ENCODE measurements around the gene H1-8. TPM values are rescaled to one million over a fixed set of nuclear protein-coding genes. Genes with fewer than 3 reads are reported as not detected.
A peak's percentile ranks its signal among the peaks of the same experiment; 100 is the strongest.

H1-8 gene
- total RNA-seq, 2 experiments from 2014 or later = not detected

- no peaks in the 10 kb centered on the region for H3K27me3 Mint-ChIP-seq
- CTCF ChIA-PET = no interaction called here
Observed at GRCh38 chr3:129563850-129564535, 21.0 kb downstream of the H1-8 start.

GRCh38 chr3:129564981-129565644 lies 22.1 kb downstream of the H1-8 start:
- Mint-ChIP-seq H3K27me3 (no peaks in the 10 kb centered on the region), H3K4me1 (no peaks in the 10 kb centered on the region), H3K36me3 (ENCODE audit: low read depth) (no peaks in the 10 kb centered on the region), H3K4me3 (no peak overlapping the region), H3K9me3 (no peaks in the 10 kb centered on the region), H3K27ac (no peak overlapping the region)
- CTCF ChIA-PET = no interaction called here
- DNase-seq = no peak
- POLR2A ChIA-PET = no interaction called here

More at GRCh38 chr3:129563850-129564535, 21.0 kb downstream of the H1-8 start:
- no peak overlapping the region for H3K4me3 Mint-ChIP-seq
- no peaks in the 10 kb centered on the region for H3K4me1 Mint-ChIP-seq
- DNase-seq = no peak
- no peaks in the 10 kb centered on the region for H3K9me3 Mint-ChIP-seq
- POLR2A ChIA-PET = no interaction called here
- no peaks in the 10 kb centered on the region for H3K36me3 Mint-ChIP-seq (ENCODE audit: low read depth)
- H3K27ac Mint-ChIP-seq = no peak overlapping the region

GRCh38 chr3:129565902-129566301 lies 22.9 kb downstream of the H1-8 start:
- Mint-ChIP-seq H3K36me3 (ENCODE audit: low read depth) (no peaks in the 10 kb centered on the region), H3K4me3 (no peak overlapping the region), H3K9me3 (no peaks in the 10 kb centered on the region), H3K4me1 (no peaks in the 10 kb centered on the region), H3K27ac (no peak overlapping the region), H3K27me3 (no peaks in the 10 kb centered on the region)
- DNase-seq = no peak
- POLR2A ChIA-PET = no interaction called here
- CTCF ChIA-PET = no interaction called here

- no peak overlapping the region for H3K27ac Mint-ChIP-seq
- no peak for DNase-seq
- ChIA-PET CTCF (interaction anchor here (1.3 to 1.4 kb wide), 2 partner anchors 20 kb away, joined by 3 to 5 read pairs; no protein-coding TSS in a partner anchor), POLR2A (no interaction called here)
- H3K27me3 Mint-ChIP-seq = no peaks in the 10 kb centered on the region
- no peak overlapping the region for H3K4me3 Mint-ChIP-seq
- H3K36me3 Mint-ChIP-seq (ENCODE audit: low read depth) = no peaks in the 10 kb centered on the region
- no peaks in the 10 kb centered on the region for H3K9me3 Mint-ChIP-seq
- no peaks in the 10 kb centered on the region for H3K4me1 Mint-ChIP-seq
Observed at GRCh38 chr3:129567176-129567705, 24.3 kb downstream of the H1-8 start.

GRCh38 chr3:129567939-129568338 lies 25.0 kb downstream of the H1-8 start:
- Mint-ChIP-seq H3K4me3 (no peak overlapping the region), H3K9me3 (no peaks in the 10 kb centered on the region), H3K27me3 (no peaks in the 10 kb centered on the region), H3K4me1 (no peaks in the 10 kb centered on the region), H3K27ac (no peak overlapping the region), H3K36me3 (ENCODE audit: low read depth) (no peaks in the 10 kb centered on the region)
- ChIA-PET CTCF (interaction anchor here (0.7 to 1.4 kb wide), 4 partner anchors 9 to 24 kb away, joined by 3 to 5 read pairs (median 3); no protein-coding TSS in a partner anchor), POLR2A (no interaction called here)
- no peak for DNase-seq

- Mint-ChIP-seq H3K9me3 (no peaks in the 10 kb centered on the region), H3K27me3 (no peaks in the 10 kb centered on the region), H3K27ac (no peak overlapping the region), H3K4me1 (no peaks in the 10 kb centered on the region), H3K36me3 (ENCODE audit: low read depth) (no peaks in the 10 kb centered on the region), H3K4me3 (no peak overlapping the region)
- CTCF ChIA-PET = interaction anchor here (1.1 to 1.3 kb wide), 3 partner anchors 8 to 27 kb away, joined by 3 read pairs; no protein-coding TSS in a partner anchor
- POLR2A ChIA-PET = no interaction called here
- DNase-seq = no peak
Observed at GRCh38 chr3:129569856-129570255, 26.9 kb downstream of the H1-8 start.

GRCh38 chr3:129571605-129572547 lies 28.9 kb downstream of the H1-8 start:
- H3K4me3 Mint-ChIP-seq = no peak overlapping the region
- no peak overlapping the region for H3K27ac Mint-ChIP-seq
- no peak for DNase-seq
- POLR2A ChIA-PET = no interaction called here
- H3K36me3 Mint-ChIP-seq (ENCODE audit: low read depth) = no peaks in the 10 kb centered on the region
- CTCF ChIA-PET = interaction anchor here (1.1 kb wide), 1 partner anchor 10 kb away, joined by 3 read pairs; no protein-coding TSS in a partner anchor
- no peaks in the 10 kb centered on the region for H3K27me3 Mint-ChIP-seq
- peaks cover 10% of the 10 kb centered on the region for H3K4me1 Mint-ChIP-seq
- no peaks in the 10 kb centered on the region for H3K9me3 Mint-ChIP-seq

- no peaks in the 10 kb centered on the region for H3K9me3 Mint-ChIP-seq
- DNase-seq = no peak
- H3K27ac Mint-ChIP-seq = no peak overlapping the region
- H3K36me3 Mint-ChIP-seq (ENCODE audit: low read depth) = no peaks in the 10 kb centered on the region
- no peak overlapping the region for H3K4me3 Mint-ChIP-seq
- ChIA-PET POLR2A (no interaction called here), CTCF (interaction anchor here (1.1 kb wide), 1 partner anchor 11 kb away, joined by 3 read pairs; no protein-coding TSS in a partner anchor)
- no peaks in the 10 kb centered on the region for H3K27me3 Mint-ChIP-seq
- H3K4me1 Mint-ChIP-seq = peaks cover 12% of the 10 kb centered on the region
Observed at GRCh38 chr3:129572603-129573002, 29.6 kb downstream of the H1-8 start.

- Mint-ChIP-seq H3K9me3 (no peaks in the 10 kb centered on the region), H3K36me3 (ENCODE audit: low read depth) (no peaks in the 10 kb centered on the region), H3K4me1 (peaks cover 16% of the 10 kb centered on the region), H3K27ac (no peak overlapping the region), H3K27me3 (no peaks in the 10 kb centered on the region), H3K4me3 (no peak overlapping the region)
- DNase-seq = no peak
- CTCF ChIA-PET = no interaction called here
- POLR2A ChIA-PET = no interaction called here
Observed at GRCh38 chr3:129573493-129573892, 30.5 kb downstream of the H1-8 start.

- Mint-ChIP-seq H3K36me3 (ENCODE audit: low read depth) (no peaks in the 10 kb centered on the region), H3K27ac (no peak overlapping the region), H3K4me3 (no peak overlapping the region), H3K4me1 (peaks cover 16% of the 10 kb centered on the region), H3K9me3 (no peaks in the 10 kb centered on the region), H3K27me3 (no peaks in the 10 kb centered on the region)
- CTCF ChIA-PET = no interaction called here
- POLR2A ChIA-PET = no interaction called here
- DNase-seq = no peak
Observed at GRCh38 chr3:129574206-129574605, 31.2 kb downstream of the H1-8 start.

GRCh38 chr3:129575233-129575996 lies 32.4 kb downstream of the H1-8 start:
- H3K4me3 Mint-ChIP-seq = no peak overlapping the region
- no peaks in the 10 kb centered on the region for H3K9me3 Mint-ChIP-seq
- H3K27ac Mint-ChIP-seq = peak overlapping the region; percentile 62
- no peak for DNase-seq
- POLR2A ChIA-PET = no interaction called here
- no peaks in the 10 kb centered on the region for H3K36me3 Mint-ChIP-seq (ENCODE audit: low read depth)
- H3K27me3 Mint-ChIP-seq = no peaks in the 10 kb centered on the region
- peaks cover 16% of the 10 kb centered on the region for H3K4me1 Mint-ChIP-seq
- CTCF ChIA-PET = interaction anchor here (0.9 kb wide), 1 partner anchor 33 kb away, joined by 3 read pairs; no protein-coding TSS in a partner anchor

GRCh38 chr3:129575997-129576384 lies 33.0 kb downstream of the H1-8 start:
- Mint-ChIP-seq H3K27me3 (no peaks in the 10 kb centered on the region), H3K4me3 (no peak overlapping the region), H3K4me1 (peaks cover 16% of the 10 kb centered on the region), H3K9me3 (no peaks in the 10 kb centered on the region), H3K36me3 (ENCODE audit: low read depth) (no peaks in the 10 kb centered on the region), H3K27ac (peak overlapping the region; percentile 55)
- CTCF ChIA-PET = interaction anchor here (0.9 to 1.4 kb wide), 3 partner anchors 8 to 32 kb away, joined by 3 read pairs; no protein-coding TSS in a partner anchor
- DNase-seq = no peak
- POLR2A ChIA-PET = no interaction called here
